HG02763 (cell line): Measurements from ENCODE around the gene TPX2.

Source experiments
- ATAC-seq: cut with Tn5 transposase; IDR thresholded peaks from one replicate; pipeline ENCODE4 v1.9.1; 2021; ENCODE audit warnings: mild to moderate bottlenecking, moderate library complexity; ENCODE audit not compliant: unreplicated experiment

The TPX2 gene

DNA sequence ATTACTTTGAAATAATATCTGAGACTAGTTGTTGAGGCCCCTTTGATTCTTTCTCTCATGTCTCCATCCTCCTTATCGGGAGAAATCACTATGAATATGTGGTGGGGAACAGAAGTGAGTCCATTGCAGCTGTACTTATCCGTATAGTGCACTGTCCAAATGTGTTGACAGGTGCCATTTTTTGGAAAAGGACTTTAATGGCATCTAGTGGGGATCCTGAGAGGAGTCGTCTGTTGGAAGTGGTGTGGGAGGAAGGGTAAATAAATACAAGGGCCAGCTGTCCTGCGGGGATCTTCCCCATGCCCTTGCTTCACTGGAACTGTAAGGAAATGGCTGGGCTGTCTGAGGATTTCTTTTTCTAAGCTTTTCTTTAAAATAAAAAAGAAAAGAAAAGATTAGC is 19.4 kb downstream of the TPX2 start:
- ATAC-seq = no peak

DNA sequence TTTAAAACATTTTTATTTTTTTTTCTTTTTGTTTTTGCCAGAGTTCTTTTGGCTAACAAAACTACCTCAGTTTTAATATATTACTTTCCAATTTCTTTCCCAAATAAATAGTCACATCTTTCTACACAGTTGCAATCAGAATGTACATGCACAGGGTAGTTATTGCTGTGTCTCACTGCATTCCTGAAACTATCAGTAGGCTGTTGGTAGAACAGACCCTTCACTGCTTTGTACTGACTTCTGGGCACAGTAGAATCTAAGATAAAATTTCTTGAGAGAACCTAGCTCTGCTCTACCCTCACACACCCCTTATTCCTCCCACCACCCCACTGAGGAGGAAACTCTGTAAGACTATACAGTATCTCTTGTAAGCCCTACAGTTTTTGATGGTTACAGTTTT is 19.9 kb downstream of the TPX2 start:
- no peak for ATAC-seq

DNA sequence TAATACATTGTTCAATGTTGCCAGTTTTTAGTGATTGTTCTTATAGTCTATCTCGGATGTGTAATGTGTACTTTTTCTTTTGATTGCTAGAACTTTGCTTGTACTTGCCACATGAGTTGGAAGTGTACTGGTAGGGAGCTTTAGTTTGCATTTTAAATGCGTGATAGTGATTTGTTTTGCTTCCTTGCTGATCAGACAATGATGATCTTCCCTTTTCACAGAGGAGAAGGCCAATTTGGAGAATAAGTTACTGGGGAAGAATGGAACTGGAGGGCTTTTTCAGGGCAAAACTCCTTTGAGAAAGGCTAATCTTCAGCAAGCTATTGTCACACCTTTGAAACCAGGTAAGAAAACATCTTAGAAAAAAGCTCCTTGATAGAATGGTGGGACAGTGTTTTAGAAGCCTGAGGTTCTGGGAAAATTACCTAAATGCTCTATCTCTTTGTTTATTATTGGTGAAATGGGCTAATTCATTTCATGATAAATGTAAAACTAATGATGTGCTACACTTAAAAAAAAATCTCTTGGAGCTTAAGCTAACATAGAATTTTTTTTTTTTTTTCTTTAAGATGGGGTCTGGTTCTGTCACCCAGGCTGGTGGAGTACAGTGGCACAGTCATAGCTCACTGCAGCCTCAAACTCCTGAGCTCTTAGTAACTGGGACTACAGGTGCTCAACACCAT is 20.9 kb downstream of the TPX2 start:
- ATAC-seq = no peak

DNA sequence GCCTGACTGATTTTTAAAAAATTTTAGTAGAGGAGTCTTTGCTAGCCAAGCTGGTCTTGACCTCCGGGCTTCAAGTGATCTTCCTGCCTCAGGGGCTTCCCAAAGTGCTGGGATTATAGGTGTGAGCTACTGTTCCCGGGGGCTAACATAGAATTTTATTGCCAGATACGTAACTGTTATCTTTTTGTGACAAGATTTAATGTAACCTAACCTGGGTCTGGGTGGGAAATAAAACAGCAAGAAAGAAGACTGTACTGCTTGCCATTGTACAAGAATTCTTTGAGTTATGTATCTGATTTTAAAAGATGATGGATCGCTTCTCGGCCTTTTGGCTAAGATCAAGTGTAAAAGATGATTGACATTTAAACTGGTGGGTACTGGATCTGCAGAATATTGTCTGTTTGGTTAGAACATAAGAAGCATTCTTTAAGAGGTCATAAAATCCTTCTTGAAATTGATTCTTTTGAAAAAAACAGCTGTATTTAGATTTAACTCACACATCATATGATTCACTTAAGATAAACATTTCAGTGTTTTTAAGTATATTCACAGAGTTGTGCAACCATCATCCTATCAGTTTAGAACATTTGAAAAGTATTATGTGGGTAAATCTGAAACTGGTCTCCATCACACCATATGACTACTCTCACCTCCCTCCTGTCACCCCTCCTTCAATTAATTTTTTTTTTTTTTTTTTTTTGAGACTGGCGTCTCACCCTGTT is 21.6 kb downstream of the TPX2 start:
- no peak for ATAC-seq

DNA sequence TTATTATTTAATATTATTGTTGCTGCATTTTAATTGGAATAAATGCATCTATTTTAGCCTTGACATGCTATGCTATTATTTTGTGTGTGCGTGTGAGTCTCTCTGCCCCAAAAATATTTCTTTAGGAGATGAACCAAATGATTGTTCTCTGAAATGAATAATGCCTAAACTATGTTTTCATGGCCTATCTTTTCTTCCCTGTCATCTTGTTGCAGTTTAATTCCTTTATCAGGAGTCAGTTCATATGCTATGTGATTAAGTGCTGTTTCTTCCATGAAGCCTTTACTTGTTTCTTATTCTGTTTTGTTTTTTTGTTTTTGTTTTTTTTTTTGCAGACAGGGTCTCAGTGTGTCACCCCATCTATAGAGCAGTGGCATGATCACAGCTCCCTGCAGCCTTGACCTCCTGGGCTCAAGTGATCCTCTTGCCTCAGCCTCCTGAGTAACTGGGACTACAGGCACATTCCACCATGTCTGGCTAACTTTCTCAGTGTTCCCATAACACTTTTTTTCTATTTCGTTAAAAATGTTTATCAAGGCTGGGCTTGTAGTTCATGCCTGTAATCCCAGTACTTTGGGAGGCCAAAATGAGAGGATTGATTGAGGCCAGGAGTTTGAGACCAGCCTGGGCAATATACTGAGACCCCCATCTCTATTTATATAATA is 25.7 kb downstream of the TPX2 start:
- no peak for ATAC-seq

DNA sequence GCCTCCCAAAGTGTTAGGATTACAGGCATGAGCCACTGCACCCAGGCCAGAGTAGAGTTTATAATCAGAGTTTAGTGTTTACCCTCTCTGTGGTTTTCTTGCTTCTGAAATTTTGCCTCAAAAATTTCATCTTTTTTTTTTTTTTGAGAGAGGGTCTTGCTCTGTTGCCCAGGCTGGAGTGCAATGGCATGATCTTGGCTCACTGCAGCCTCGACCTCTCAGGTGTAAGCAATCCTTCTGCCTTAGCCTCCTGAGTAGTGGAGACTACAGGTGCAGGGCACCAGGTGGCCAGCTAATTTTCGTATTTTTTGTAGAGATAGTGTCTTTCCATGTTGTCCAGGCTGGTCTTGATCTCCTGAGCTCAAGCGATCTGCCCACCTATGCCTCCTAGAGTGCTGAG is 28.7 kb downstream of the TPX2 start:
- no peak for ATAC-seq

DNA sequence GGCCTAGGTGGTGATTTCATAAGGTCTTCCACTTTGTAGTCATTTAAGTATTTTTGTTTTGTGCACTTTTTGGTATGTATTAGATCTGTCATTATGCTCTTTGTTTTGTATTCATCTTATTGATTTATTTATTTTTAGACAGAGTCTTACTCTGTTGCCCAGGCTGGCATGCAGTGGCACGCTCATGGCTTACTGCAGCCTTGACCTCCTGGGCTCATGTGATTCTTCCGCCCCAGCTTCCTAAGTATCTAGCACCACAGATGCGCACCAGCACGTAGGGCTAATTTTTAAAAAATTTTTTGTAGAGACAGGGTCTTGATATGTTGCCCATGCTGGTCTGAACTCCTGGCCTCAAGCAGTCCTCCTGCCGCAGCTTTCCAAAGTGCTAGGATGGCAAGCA is 30.6 kb downstream of the TPX2 start:
- ATAC-seq = no peak

DNA sequence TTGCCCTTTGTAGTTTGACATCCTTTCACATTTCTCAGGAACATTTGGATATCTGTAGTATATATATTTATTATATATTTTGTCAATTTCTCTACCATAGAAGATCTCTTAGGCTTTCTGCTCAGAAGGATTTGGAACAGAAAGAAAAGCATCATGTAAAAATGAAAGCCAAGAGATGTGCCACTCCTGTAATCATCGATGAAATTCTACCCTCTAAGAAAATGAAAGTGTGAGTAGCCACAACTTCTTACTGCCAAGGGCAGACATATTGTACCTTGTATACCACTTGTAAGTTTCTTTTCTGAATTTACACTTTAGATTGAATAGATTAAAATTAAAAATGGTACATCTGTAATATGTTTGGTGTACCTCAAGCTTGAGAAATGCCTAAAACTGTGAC is 31.2 kb downstream of the TPX2 start:
- no peak for ATAC-seq

DNA sequence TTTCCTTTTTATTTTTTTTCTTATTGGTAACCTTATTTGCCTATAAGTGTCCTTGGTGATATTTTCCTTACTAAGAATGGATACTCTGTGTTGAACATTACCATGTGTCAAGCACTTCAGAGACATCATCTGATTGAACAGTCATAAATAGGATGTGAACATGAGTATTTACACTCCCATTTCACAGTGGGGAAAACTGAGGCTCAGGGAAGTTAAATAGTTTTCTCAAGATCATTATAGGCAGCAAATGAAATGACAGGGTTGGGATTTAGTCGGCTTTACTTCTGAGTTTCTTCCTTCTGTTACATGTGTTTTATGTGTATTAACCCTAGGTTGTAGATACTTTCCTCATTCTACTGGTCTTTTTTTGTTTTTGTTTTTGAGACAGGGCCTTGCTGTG is 35.3 kb downstream of the TPX2 start:
- ATAC-seq = no peak

DNA sequence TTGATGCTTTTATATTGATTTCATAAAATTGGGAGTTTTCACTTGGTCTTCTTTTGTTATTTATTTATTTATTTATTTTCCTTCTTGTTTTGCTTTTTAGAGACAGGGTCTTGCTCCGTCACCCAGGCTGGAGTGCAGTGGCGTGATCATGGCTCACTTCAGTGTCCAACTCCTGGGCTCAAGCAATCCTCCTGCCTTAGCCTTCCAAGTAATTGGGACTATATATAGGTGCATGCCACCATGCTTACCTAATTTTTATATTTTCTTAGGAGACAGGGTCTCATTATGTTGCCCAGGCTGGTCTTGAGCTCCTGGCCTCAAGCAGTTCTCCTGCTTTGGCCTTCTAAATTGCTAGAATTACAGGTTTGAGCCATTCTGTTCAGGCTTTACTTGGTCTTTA is 41.7 kb downstream of the TPX2 start:
- no peak for ATAC-seq

DNA sequence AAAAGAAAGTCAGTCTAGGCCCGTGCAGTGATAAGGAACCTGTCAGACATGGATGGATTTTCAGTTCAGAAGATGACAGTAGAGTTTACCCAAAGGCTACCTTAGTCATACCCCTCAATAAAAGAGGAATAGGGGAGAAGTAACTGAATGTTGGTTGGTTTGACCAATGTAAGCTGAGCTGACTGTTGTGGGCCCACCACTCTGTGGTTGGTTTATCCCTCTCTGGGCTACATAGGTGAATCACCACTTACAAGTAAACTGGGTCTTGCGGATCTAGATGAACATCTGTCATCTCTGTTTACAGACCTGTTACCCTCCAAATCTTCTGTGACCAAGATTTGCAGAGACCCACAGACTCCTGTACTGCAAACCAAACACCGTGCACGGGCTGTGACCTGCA is 42.9 kb downstream of the TPX2 start:
- no peak for ATAC-seq

DNA sequence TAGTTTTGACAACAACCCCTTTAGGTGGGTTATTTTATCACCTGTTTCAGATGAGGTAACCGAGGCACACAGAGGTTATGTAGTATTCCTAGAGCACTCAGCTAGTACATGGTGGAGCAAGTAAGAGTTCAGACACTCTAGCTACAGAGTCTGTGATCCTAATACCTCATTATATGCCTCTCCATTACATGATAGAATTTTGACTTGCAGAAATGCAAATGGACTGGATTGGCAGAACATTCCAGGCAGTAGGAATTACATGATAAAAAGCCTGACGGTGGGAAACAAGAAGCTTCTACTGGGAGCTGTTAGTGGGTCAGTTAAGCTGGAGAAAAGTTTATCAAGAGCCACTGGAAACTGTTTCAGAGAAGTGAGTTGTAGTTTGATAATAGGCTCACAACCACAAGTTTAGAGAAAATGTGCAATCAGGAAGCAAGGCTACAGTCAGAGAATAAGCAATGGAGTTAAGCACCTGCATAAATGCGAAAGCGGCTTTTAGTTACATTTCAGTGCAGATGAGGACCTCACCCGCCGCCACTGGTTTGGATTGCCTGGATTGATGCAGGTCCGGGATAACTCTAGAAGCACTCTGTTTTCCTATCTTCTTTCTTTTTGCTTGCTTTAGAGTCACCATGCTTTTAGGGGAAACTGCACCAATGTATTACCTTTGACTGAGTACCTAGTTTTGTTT is 45.4 kb downstream of the TPX2 start:
- no peak for ATAC-seq

DNA sequence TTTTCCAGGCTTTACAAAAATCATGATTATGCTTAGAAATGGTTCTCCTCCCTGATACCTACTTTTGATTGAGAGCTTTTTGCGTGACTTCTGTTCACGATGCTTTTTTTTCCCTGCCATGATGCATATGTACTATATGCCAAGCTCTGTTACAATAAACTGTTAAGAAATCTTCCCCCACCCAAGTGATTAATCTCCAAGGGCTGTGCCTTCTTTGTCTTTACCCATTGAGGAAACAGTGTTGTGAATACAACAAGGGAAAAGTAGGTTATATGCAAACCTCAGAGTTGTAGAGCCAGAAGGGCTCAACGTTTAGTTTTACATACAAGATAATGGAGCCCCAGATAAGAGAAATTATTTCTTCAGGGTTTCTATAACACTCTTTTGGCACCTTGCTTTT is 46.0 kb downstream of the TPX2 start:
- ATAC-seq = no peak

DNA sequence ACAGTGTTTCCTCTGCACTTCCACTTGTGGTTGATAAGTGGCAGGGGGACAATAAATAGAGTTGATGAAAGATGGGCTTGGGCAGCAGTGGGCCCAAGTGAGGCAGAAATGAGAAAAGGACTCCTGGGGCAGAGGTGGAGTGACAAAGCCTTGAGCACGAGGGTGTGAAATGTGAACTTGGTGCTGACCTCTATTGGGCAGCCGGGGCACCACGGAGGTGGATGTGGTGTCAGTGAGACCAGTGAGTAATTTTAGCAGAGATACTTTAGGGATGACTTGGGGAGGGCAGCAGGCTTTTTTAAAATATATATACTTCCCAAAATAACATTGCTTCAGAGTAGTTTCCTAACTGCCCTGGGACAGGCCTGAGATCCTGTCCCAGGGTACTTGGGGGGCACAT is 49.5 kb downstream of the TPX2 start:
- ATAC-seq = no peak

DNA sequence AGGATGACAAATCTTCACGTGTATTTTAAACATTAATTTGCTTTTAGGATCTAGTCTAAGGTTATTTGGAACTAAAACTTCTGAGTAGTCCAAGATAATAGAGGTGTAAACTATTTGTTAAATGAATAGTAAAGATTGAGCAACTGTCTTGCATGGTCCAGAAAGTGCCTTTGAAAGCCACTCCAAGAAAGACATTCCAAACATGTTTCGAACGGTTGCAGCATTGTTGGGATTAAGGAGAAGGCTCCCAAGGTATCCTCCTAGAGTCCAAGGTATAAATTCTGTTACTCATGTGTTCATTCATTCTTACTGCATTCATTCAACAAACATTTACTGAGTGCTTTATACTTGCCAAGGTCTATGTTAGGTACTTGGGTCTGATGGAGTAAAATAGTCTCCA is 51.3 kb downstream of the TPX2 start:
- no peak for ATAC-seq

DNA sequence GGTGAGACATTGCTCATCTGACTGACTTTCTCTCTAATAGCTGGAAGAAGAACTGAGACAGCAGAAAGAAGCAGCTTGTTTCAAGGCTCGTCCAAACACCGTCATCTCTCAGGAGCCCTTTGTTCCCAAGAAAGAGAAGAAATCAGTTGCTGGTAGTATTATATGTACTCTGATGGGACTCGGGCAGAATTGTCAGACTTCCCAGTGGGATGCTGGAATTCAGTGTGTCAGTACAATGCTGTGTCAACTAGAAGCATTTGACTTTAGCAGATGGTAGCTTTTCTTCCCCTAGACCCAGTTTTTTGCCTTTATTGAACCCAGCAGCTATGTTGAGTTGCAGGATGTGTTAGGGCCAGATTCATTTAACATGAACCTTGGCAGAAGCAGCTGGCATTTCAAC is 58.3 kb downstream of the TPX2 start:
- no peak for ATAC-seq

DNA sequence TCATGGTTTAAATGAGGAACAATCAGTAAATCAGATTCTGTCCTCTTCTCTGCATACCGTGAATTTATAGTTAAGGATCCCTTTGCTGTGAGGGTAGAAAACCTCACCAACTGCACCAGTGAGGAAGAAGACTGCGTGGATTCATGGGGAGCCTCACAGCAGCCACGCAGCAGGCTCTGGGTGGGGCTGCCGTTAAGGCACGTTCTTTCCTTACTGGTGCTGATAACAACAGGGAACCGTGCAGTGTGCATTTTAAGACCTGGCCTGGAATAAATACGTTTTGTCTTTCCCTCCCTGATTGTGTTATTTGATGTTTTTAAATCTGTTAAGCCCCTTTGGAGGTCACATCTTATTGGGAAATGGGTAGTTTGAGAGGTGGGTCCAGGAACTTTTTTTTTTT is 62.4 kb downstream of the TPX2 start:
- ATAC-seq = no peak

DNA sequence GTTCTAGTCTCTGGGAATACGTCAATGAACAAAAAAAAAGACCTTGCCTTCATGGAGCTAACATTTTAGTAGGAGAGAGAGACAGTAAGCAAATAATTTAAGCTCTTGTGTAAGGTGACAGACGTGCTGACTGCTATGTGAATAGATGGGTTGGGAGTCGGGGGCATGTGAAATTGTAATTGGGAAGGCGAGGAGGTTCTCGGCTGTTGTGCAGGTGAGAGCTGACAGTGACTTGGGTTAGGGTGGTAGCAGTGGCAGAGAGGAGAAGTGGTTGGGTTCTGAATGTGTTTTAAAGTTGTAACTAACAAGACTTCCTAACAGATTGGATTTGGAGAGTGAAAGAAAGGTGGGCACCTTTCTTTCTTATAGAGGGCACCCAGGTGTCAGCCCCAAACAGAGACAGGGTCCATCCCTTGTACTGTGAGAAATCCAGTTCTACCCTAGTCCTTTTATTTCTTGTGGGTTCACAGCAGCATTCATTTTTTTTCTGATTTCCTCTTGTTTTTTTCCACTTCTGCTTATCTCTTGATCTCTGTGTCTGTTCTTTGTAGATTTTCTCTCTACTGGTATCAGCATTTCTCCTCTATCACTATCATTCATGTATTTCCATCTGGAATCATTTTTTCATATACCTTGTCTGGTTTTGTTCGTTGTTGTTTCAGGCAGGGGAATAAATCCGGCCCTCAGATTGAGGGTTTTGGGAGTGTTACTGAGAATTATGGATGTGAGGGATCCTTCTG is 64.6 kb downstream of the TPX2 start:
- ATAC-seq = no peak

DNA sequence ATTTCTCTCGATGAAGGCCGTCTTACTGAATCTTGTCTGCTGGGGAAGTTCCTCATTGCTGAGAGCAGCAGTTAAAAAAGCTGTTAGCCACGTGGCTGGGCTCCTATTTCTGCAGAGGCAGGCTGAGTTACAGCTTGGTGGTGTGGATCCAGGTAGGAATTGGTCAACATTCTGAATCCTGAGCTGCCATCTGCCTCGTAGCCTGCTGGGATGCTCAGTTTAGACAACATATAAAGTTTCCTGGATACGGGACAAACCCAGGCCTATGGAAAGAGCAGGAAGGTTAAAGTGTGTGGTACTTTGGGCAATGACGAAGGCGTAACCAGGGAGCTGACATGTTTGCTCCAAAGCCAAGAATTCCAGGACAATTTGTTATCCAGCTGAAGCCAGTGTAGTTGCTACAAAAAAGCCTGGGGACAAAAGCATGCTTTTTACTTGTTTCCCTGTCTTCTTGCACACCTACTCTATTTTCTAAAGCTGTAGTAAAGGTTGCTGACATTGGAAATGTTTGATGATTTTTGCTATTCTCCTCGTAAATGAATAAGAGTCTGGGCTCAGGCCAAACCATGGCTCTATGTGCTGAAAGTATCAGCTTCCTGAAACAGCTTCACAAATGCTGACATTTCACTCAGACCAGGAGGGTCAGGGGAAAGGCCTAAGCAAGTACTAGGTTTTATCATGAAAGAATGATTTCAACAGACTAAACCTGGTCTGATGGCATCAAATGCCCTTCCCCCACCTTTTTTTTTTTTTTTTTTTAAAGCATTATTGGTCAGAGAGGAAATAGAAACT is 67.7 kb downstream of the TPX2 start:
- no peak for ATAC-seq

DNA sequence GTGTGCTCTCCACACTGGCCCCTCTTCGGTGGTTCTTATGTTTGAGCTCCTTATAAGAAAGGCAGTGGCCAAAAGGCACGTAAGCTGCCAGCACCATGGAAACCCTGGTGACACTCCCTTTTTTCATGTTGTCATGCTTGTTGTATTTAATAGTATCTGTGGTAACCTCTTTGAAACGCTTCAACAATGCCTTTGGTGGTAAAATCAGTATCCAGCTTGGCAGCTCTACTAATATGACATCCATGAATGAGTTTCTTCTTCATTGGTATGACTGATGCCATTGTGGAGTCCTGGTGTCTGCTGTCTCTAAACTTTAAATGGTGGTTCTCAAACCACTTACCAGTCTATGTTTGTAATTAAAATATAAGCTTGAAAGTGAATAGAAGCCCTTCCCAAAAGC is 69.4 kb downstream of the TPX2 start:
- no peak for ATAC-seq
